ENCODE data around the gene DAB1. TPM values are rescaled to one million over a fixed set of nuclear protein-coding genes. Genes with fewer than 3 reads are reported as not detected.
A peak's percentile ranks its signal among the peaks of the same experiment; 100 is the strongest.

The DAB1 gene
- total RNA-seq, 1 donor from 2014 or later: 14.6 TPM

- H3K9ac ChIP-seq: no peak overlapping the region
- Mint-ChIP-seq H3K27me3 (ENCODE audit: insufficient read depth, low read depth) (peaks cover 9% of the 10 kb centered on the region), H3K36me3 (no peaks in the 10 kb centered on the region), H3K4me3 (no peak overlapping the region), H3K4me1 (peaks cover 7% of the 10 kb centered on the region), H3K27ac (no peak overlapping the region), H3K9me3 (no peaks in the 10 kb centered on the region)
- H3K79me2 ChIP-seq (ENCODE audit: low read depth): no peaks in the 10 kb centered on the region
- TF ChIP-seq EZH2phosphoT487 (IDR thresholded peaks at IDR 0.05) (no peak), EZH2 (IDR thresholded peaks at IDR 0.05) (no peak), CTCF (IDR thresholded peaks at IDR 0.05) (no peak)
- no peaks in the 10 kb centered on the region for H3F3A ChIP-seq (ENCODE audit: low read depth)
- H3K4me2 ChIP-seq: no peak overlapping the region
- no peaks in the 10 kb centered on the region for H3K36me3 ChIP-seq
- no peak overlapping the region for H3K27ac ChIP-seq
- no peak overlapping the region for H2AFZ ChIP-seq (replicated peaks)
- H4K20me1 ChIP-seq (ENCODE audit: low read depth): no peaks in the 10 kb centered on the region
- H3K4me3 ChIP-seq: no peak overlapping the region
- H3K4me1 ChIP-seq: peaks cover 8% of the 10 kb centered on the region
- no peak for DNase-seq (ENCODE audit: low spot score)
- no peaks in the 10 kb centered on the region for H3K9me3 ChIP-seq (ENCODE audit: low read depth)
- no peaks in the 10 kb centered on the region for H3K27me3 ChIP-seq
Measured at GRCh38 chr1:56968878-56969495, 454.9 kb downstream of the DAB1 start.

GRCh38 chr1:56967900-56968832 lies 455.7 kb downstream of the DAB1 start:
- Histone ChIP-seq H2AFZ (replicated peaks) (no peak overlapping the region), H3K4me1 (peaks cover 8% of the 10 kb centered on the region), H3K27ac (no peak overlapping the region), H3K4me3 (no peak overlapping the region), H3K36me3 (no peaks in the 10 kb centered on the region), H3K27me3 (no peaks in the 10 kb centered on the region), H3K4me2 (no peak overlapping the region), H3F3A (ENCODE audit: low read depth) (no peaks in the 10 kb centered on the region), H3K9me3 (ENCODE audit: low read depth) (no peaks in the 10 kb centered on the region), H3K79me2 (ENCODE audit: low read depth) (no peaks in the 10 kb centered on the region), H4K20me1 (ENCODE audit: low read depth) (no peaks in the 10 kb centered on the region), H3K9ac (no peak overlapping the region)
- Mint-ChIP-seq H3K27me3 (ENCODE audit: insufficient read depth, low read depth) (peaks cover 9% of the 10 kb centered on the region), H3K4me3 (no peak overlapping the region), H3K9me3 (no peaks in the 10 kb centered on the region), H3K36me3 (no peaks in the 10 kb centered on the region), H3K4me1 (peaks cover 7% of the 10 kb centered on the region), H3K27ac (no peak overlapping the region)
- TF ChIP-seq EZH2 (IDR thresholded peaks at IDR 0.05) (no peak), EZH2phosphoT487 (IDR thresholded peaks at IDR 0.05) (no peak), CTCF (IDR thresholded peaks at IDR 0.05) (peak; percentile 93)
- DNase-seq (ENCODE audit: low spot score): peak; percentile 74

GRCh38 chr1:56967355-56967754 lies 456.5 kb downstream of the DAB1 start:
- H3K36me3 ChIP-seq: no peaks in the 10 kb centered on the region
- H3K9me3 ChIP-seq (ENCODE audit: low read depth): no peaks in the 10 kb centered on the region
- H3K79me2 ChIP-seq (ENCODE audit: low read depth): no peaks in the 10 kb centered on the region
- H3K27me3 ChIP-seq: no peaks in the 10 kb centered on the region
- H3K4me1 Mint-ChIP-seq: peaks cover 7% of the 10 kb centered on the region
- DNase-seq (ENCODE audit: low spot score): no peak
- H3K9me3 Mint-ChIP-seq: no peaks in the 10 kb centered on the region
- peaks cover 9% of the 10 kb centered on the region for H3K27me3 Mint-ChIP-seq (ENCODE audit: insufficient read depth, low read depth)
- H3K4me2 ChIP-seq: no peak overlapping the region
- no peak overlapping the region for H3K27ac Mint-ChIP-seq
- peaks cover 8% of the 10 kb centered on the region for H3K4me1 ChIP-seq
- H2AFZ ChIP-seq (replicated peaks): no peak overlapping the region
- H3K9ac ChIP-seq: no peak overlapping the region
- TF ChIP-seq CTCF (IDR thresholded peaks at IDR 0.05) (no peak), EZH2phosphoT487 (IDR thresholded peaks at IDR 0.05) (no peak)
- no peak overlapping the region for H3K4me3 Mint-ChIP-seq
- H3K27ac ChIP-seq: no peak overlapping the region
- H3F3A ChIP-seq (ENCODE audit: low read depth): no peaks in the 10 kb centered on the region
- no peaks in the 10 kb centered on the region for H3K36me3 Mint-ChIP-seq
- H3K4me3 ChIP-seq: no peak overlapping the region
- H4K20me1 ChIP-seq (ENCODE audit: low read depth): no peaks in the 10 kb centered on the region

Measured in neural progenitor cell (in vitro differentiated cells).